DND-41 (cell line): Measurements from ENCODE around the gene PCDHGA5.

Source experiments
- CTCF ChIP-seq: IDR thresholded peaks from 2 replicates; pipeline ENCODE4 v1.5.1; 2012; ENCODE audit warnings: borderline replicate concordance, low read length, moderate library complexity, mild to moderate bottlenecking; ENCODE audit not compliant: poor library complexity, severe bottlenecking; ENCODE audit errors: extremely low read depth
- EZH2 ChIP-seq: IDR thresholded peaks from 3 replicates; pipeline ENCODE4 v1.6.1; 2012; ENCODE audit warnings: borderline replicate concordance, low read depth, mild to moderate bottlenecking, moderate library complexity, low read length, inconsistent platforms; ENCODE audit not compliant: severe bottlenecking

- TF ChIP-seq CTCF: no peak
- no peak for TF ChIP-seq EZH2
Measured at GRCh38 chr5:141343953-141344463, 20.0 kb upstream of the PCDHGA5 start.
